GM19397 (cell line): ENCODE results near the gene JAK1.
"Not testable (repeated sequence)": the region's sequence is repeated elsewhere in the genome, so short reads cannot be mapped to it uniquely, and the experiment has no call there.

ENCODE experiments used
- ATAC-seq: cut with Tn5 transposase; IDR thresholded peaks from one replicate; pipeline ENCODE4 v1.9.1; 2021; ENCODE audit warnings: mild to moderate bottlenecking, moderate library complexity; ENCODE audit not compliant: unreplicated experiment

Gene JAK1

DNA sequence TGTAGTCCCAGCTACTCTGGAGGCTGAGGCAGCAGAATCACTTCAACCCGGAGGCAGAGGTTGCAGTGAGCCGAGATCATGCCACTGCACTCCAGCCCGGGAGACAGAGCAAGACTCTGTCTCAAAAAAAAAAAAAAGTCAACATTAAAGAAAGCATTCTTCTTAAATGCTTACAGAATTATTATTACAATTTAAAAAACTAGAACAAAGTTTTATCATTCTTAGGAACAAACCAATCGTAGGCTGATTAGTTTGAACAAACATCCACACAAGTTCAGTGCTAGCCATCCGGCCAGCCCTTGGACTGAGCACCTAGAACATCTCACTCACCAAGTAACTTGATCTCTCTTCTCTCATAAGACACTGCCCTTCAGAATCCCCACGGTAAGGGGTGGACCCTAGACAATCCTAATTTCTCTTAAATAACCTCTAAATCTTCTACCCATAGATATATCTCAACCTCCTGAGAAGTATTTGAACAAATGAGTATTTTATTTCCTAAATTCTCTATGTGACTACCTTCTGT lies 16.0 kb downstream of the JAK1 start:
- no peak for ATAC-seq

GRCh38 chr1:64948905-64949833 lies 17.2 kb downstream of the JAK1 start:
- ATAC-seq: no peak

DNA sequence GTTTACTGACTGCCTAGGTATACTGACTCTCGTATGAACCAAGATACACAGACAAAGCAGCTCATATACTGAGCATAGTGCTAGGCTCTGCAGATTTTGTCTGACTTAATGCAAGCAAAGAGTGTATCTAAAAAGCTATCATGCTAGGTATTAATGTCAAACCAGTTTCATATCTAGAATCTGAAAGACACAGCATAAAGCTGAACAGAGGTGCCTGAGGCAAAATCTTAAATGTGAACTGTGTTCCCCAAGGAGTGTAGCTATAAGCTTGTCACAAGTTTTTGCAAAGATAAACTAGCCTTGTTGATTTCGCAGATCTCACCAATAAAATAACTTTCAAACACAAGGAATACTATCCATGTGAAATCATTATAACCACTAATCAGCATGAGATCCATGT lies 18.1 kb downstream of the JAK1 start:
- ATAC-seq: no peak

- no peak for ATAC-seq
Observed at GRCh38 chr1:64946916-64947315, 19.4 kb downstream of the JAK1 start.

- ATAC-seq: no peak
Observed at GRCh38 chr1:64944913-64945312, 21.4 kb downstream of the JAK1 start.

- ATAC-seq: no peak
Observed at GRCh38 chr1:64942675-64943074, 23.7 kb downstream of the JAK1 start.

DNA sequence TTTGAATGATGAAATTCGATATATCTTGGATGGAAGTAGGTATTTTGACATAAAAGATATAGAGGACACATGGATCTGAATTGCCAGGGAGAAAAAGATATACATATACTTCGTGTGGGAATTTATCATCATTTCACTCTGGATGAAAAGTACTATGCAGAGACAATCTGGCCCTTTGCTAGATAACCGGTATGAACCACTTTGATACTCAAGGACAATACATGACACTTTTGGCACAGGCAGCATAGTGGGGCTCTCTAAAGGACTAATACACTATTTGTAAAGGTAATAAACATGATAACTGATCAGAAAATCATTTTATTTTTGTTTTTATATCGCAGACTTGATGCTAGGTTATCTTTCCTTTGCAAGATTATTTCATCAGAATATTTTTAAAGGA lies 24.2 kb downstream of the JAK1 start:
- ATAC-seq: no peak

DNA sequence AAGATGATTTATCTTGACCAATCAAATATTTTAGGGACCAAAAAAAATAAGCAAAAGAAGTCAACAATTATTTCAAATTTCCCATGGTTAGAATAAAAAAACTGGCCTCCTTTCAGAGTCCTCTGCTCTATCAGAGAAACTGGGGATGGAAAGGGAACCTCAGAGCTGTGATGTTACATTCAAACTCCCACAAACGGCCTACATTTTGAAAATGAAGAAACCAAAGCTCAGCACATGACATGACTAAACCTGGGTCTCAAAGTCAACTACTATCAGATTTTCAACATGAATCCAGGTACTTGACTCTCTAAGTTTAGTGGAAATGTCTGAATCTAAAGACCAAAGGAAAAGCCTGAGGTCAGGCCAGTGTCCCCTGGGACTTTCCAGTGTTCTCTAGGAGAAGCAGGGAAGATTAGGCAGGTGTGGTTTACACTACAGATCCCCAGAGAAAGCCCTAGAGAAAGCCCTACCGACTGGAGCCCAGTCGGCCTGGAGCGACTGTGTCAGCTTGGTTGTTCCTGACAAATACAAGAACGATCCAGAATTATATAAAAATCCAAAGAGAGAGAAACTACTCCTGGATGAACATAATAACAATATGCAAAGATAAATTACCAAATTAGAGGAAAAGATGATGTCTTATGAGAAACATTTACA lies 24.8 kb downstream of the JAK1 start:
- ATAC-seq: no peak

GRCh38 chr1:64940025-64940424 lies 26.3 kb downstream of the JAK1 start:
- no peak for ATAC-seq

DNA sequence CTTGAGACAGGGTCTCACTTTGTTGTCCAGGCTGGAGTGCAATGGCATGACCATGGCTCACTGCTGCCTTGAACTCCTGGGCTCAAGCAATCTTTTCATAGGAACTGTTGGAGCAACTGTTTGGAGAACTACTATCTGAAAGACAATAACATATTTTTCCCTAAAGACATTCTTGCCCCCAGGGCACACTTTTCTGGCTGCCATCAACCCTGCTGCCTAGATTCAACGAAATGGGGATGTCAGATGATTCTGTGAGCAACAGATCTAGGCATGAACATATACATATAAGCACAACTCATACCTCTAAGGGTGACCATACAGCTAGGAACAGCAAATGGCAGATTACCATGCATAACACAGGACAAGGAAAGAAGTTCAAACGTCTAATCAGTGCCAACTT lies 27.4 kb downstream of the JAK1 start:
- ATAC-seq: no peak

DNA sequence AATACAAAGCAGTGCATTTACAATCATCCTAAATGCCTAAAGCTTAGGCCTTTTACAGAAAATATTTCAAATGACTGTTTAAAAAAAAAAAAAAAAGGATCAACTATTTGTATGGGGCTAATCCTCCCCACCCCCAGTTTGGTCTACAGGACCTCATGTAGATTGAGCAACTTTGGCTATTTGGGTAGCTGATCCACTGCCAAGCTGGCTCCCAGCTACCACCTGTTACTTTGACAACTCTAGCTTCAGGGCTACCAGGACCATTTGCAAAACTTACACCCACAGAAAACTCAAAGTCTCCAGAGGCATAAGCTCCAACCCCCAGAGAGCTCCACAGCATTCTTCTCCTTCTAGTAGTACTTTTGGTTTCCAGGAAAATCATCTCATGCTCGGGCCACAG lies 29.4 kb downstream of the JAK1 start:
- no peak for ATAC-seq

DNA sequence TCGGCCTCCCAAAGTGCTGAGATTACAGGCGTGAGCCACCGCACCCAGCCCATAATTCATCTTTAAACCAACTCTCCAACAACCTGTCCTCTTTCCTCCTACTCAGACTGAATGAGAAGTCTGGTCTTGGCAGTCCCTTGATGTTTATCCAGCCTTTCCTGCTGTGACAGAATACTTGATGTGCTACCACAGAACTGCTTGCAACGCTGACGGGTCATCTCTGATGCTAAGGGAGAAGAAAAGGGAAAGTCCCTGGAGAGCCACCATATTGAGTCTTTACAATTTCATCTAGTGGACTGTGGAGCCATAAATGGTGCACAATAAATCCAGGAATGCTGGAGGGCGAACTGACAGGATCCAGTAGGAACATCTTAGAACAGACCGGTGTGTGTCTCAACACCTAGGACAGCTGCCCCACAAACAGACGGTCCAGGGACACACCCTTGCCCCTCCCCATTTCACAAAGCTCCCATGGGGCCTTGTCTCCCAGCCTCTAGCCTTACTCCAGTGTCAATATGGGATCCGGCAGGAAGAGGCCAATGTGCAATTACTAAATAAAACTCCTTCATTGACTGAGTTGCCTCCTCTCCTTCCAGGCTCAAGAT lies 30.7 kb downstream of the JAK1 start:
- ATAC-seq: no peak

- no peak for ATAC-seq
Observed at GRCh38 chr1:64934878-64935275, 31.5 kb downstream of the JAK1 start.

GRCh38 chr1:64934115-64934877 lies 32.1 kb downstream of the JAK1 start:
- no peak for ATAC-seq

- no peak for ATAC-seq
Observed at GRCh38 chr1:64933296-64934070, 32.9 kb downstream of the JAK1 start.

DNA sequence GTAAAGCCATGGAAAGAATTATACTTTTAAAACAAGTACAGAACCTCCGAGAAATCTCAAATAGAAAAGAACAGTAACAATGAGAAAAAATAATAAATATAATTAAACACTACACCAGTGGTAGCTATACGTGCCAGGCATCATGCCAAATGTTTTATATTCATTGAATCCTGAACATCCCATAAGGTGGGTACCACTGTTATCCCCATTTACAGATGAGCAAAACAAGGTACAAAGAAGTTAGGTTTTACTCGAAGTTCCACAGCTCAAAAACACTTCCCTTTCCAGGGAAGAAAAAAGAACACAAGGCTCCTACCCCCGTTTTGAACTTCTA lies 33.4 kb downstream of the JAK1 start:
- no peak for ATAC-seq

GRCh38 chr1:64930640-64931039 lies 35.7 kb downstream of the JAK1 start:
- not testable (repeated sequence) for ATAC-seq

- no peak for ATAC-seq
Observed at GRCh38 chr1:64929221-64929620, 37.1 kb downstream of the JAK1 start.

GRCh38 chr1:64928325-64928724 lies 38.0 kb downstream of the JAK1 start:
- ATAC-seq: no peak

GRCh38 chr1:64925594-64925993 lies 40.8 kb downstream of the JAK1 start:
- ATAC-seq: no peak
